BLaER1 treated with 17β-estradiol and CSF1 and Interleukin-3, amounts not matched to agents 10 nM and 100 nM (cell line): ENCODE measurements around the gene PKMYT1.

Experiments
- H3K27ac ChIP-seq, 11 experiments: shearing (Covaris generic); formaldehyde crosslinking; 2 replicates each; pipeline ENCODE4 v1.8.1; 2022
- H3K27me3 ChIP-seq, 11 experiments: shearing (Covaris generic); formaldehyde crosslinking; 2 replicates each; pipeline ENCODE4 v1.8.1; 2022
- H3K36me3 ChIP-seq, 11 experiments: shearing (Covaris generic); formaldehyde crosslinking; 2 replicates each; pipeline ENCODE4 v1.8.1; 2022
- H3K4me1 ChIP-seq, 10 experiments: shearing (Covaris generic); formaldehyde crosslinking; 2 replicates each; pipeline ENCODE4 v1.8.1; 2022
- H3K4me2 ChIP-seq, 11 experiments: shearing (Covaris generic); formaldehyde crosslinking; 2 replicates each; pipeline ENCODE4 v1.8.1; 2022
- H3K4me3 ChIP-seq, 10 experiments: shearing (Covaris generic); formaldehyde crosslinking; 2 replicates each; pipeline ENCODE4 v1.8.1; 2022
- H3K9ac ChIP-seq, 11 experiments: shearing (Covaris generic); formaldehyde crosslinking; 2 replicates each; pipeline ENCODE4 v1.8.1; 2022
- H3K9me3 ChIP-seq, 11 experiments: shearing (Covaris generic); formaldehyde crosslinking; replicated peaks in 1 of 11; 2 replicates each; pipeline ENCODE4 v1.8.1; 2022
- H4K20me1 ChIP-seq, 11 experiments: shearing (Covaris generic); formaldehyde crosslinking; 2 replicates each; pipeline ENCODE4 v1.8.1; 2022
- Cebpa-rat ChIP-seq, 11 experiments: shearing (Covaris generic); IDR thresholded peaks; 2 replicates each; pipeline ENCODE4 v1.8.1; 2022

Gene PKMYT1

DNA sequence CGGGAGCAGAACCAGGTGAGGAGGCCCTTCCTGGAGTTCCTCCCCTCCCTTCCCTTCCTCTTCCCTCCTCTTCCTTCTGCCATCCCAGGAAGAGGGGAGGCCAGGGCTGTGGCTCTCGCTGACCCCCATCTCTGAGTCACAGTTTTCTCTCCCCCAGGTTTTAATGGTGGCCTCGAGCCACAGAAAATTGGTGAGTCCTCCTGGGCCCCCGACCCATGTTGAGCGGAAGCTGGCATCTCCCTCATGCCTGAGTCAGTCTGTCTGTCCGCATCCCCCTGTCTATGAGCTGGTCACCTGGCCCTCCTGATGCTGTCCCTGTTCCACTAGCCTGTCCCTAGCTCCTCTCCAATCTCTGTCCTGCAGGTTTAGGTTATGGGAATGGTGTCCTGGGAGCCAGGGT, 19.7 kb upstream of the PKMYT1 start:
- H3K27ac ChIP-seq, result no peak overlapping the region
- TF ChIP-seq Cebpa-rat (IDR thresholded peaks at IDR 0.05), result no peak

DNA sequence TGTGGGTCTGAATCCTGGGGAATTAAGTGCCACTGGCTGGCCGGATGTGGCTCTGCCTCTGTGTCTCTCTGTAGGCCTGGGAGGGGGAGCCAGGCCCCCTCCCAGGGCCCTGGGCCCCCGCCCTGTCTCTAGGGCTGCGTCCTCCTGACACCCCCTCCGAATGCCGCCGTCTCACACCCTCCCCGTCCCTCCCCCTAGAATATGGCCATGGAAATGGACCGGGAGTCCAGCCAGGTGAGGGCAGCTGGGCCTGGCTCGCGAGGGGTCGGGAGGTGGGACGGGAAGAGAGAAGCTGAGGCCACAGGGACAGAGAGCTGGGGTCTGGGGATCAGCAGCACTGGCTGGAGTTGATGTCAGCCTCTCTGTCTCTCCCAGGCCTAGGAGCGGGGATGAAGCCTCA, 16.1 kb upstream of the PKMYT1 start:
- Histone ChIP-seq H3K4me2 (no peak overlapping the region), H4K20me1 (peaks cover 0 to 43% (median 0%) of the 10 kb centered on the region in 11 experiments; a peak in 5 of 22 replicates), H3K36me3 (no peaks in the 10 kb centered on the region), H3K9me3 (no peaks in the 10 kb centered on the region), H3K9ac (no peak overlapping the region), H3K27me3 (peaks cover 51 to 87% (median 68%) of the 10 kb centered on the region in 11 experiments), H3K27ac (no peak overlapping the region), H3K4me3 (no peak overlapping the region), H3K4me1 (peaks cover 0 to 2% (median 0%) of the 10 kb centered on the region in 10 experiments; a peak in 2 of 20 replicates)
- no peak for TF ChIP-seq Cebpa-rat (IDR thresholded peaks at IDR 0.05)

More for the DNA sequence above, 19.7 kb upstream of the PKMYT1 start:
- H3K36me3 ChIP-seq, result no peaks in the 10 kb centered on the region
- peak overlapping the region in 1 of 11 experiments; percentile 10; a peak in 1 of 22 replicates for H3K4me2 ChIP-seq
- H4K20me1 ChIP-seq, result peaks cover 0 to 43% (median 0%) of the 10 kb centered on the region in 11 experiments; a peak in 5 of 22 replicates
- H3K9me3 ChIP-seq, result no peaks in the 10 kb centered on the region
- H3K27me3 ChIP-seq, result peaks cover 60 to 97% (median 91%) of the 10 kb centered on the region in 11 experiments
- no peak overlapping the region for H3K9ac ChIP-seq
- no peak overlapping the region for H3K4me3 ChIP-seq
- H3K4me1 ChIP-seq, result peaks cover 0 to 16% (median 3%) of the 10 kb centered on the region in 10 experiments; a peak in 13 of 20 replicates

DNA sequence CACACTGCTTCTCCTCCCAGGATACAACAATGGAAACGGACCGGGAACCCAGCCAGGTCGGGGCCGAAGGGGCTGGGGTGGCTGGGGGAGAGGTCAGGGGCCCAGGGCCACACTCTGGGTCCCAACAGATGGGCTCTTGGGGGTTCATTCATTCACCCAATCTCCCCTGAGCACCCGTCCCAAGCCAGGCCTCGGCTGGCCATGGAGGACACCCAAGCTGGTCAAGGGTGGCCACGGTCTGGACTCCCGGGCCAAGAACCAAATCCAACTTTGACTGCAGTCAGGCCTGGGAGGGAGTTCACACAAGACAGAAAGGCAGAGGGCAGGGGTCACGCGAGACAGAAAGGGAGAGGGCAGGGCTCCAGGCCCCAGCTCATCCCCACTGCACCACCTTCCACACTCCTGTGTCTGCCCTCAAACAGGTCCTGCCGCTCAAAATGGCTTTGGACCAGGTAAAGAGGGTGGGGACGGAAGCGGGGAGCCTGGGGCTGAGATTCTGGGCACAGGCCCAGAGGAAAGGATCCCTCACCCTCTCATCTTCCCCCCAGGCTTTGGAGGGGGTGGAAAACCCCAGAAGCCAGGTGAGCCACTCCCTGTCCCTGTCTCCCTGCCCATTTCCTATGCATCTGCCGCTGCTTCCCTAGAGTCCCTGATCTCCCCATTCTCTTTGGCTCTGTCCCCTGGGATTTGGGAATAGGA, 12.3 kb upstream of the PKMYT1 start:
- Histone ChIP-seq H3K4me1 (peaks cover 0 to under 1% (median 0%) of the 10 kb centered on the region in 10 experiments; a peak in 1 of 20 replicates), H3K9me3 (no peaks in the 10 kb centered on the region), H3K27ac (no peak overlapping the region), H3K4me3 (no peak overlapping the region), H3K9ac (no peak overlapping the region), H3K36me3 (no peaks in the 10 kb centered on the region), H4K20me1 (peaks cover 0 to 29% (median 0%) of the 10 kb centered on the region in 11 experiments; a peak in 4 of 22 replicates), H3K4me2 (no peak overlapping the region), H3K27me3 (peaks cover 28 to 79% (median 50%) of the 10 kb centered on the region in 11 experiments)
- TF ChIP-seq Cebpa-rat (IDR thresholded peaks at IDR 0.05), result no peak

DNA sequence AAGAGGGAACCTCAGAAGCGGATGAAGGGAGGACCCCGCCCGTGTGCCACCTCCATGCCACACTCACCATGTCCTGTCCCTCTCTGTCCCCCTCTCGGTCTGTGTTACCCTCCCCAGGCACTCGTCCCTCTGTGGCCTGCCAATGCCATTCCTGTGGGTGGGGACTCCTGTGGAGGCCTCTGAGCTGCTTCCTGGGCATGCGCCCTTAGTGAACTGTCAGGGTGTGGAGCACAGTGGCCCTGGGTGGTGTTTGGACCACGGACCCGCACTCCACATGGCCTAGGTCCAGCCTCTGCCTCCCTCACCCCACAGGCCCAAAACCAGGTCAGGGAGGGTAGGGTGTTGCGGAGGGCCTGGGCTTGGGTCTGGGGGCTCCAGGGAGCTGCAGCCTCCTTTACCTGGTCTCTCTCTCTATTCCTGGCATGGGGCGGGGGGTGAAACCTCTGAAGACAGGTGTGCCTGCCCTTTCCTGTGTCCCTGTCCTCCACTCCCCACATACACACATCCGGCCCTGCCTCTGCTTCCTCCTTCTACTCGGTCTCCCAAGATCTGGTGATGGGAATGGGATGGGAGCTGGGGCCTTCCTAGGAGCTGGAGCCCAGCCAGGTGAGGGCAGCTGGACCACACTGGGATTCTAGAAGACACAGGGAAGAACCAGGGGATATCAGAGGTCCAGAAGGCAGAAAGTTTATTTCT, 11.5 kb upstream of the PKMYT1 start:
- H3K9ac ChIP-seq, result no peak overlapping the region
- H3K4me2 ChIP-seq, result no peak overlapping the region
- H3K27ac ChIP-seq, result no peak overlapping the region
- peaks cover 20 to 71% (median 42%) of the 10 kb centered on the region in 11 experiments for H3K27me3 ChIP-seq
- H3K9me3 ChIP-seq, result no peaks in the 10 kb centered on the region
- H4K20me1 ChIP-seq, result peaks cover 0 to 20% (median 0%) of the 10 kb centered on the region in 11 experiments; a peak in 4 of 22 replicates
- no peak overlapping the region for H3K4me3 ChIP-seq
- H3K36me3 ChIP-seq, result no peaks in the 10 kb centered on the region
- no peak for TF ChIP-seq Cebpa-rat (IDR thresholded peaks at IDR 0.05)
- H3K4me1 ChIP-seq, result peaks cover 0 to 9% (median under 1%) of the 10 kb centered on the region in 10 experiments; a peak in 7 of 20 replicates

DNA sequence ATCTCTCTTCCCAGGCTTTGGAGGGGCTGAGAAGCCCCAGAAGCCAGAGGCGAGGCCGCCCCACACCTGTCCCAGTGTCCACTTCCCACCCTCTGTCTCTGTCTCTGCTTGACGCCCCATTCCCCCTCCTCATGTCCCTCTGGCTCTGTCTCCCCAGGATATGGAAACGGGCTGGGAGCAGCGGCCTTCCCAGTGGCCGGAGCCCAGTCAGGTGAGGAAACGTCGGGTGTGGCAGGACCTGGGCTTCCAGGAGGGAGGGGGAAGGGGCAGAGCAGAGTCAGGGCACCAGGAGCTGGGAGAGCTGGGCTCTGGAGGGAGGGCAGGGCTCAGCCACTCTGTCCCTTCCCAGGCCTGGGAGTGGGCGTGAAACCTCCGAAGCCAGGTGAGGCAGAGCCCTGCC, 10.6 kb upstream of the PKMYT1 start:
- H3K4me3 ChIP-seq, result no peak overlapping the region
- H3K27ac ChIP-seq, result no peak overlapping the region
- no peaks in the 10 kb centered on the region for H3K9me3 ChIP-seq
- H3K36me3 ChIP-seq, result no peaks in the 10 kb centered on the region
- peaks cover 0 to 14% (median 0%) of the 10 kb centered on the region in 11 experiments; a peak in 3 of 22 replicates for H4K20me1 ChIP-seq
- H3K4me2 ChIP-seq, result no peak overlapping the region
- H3K27me3 ChIP-seq, result peaks cover 13 to 63% (median 34%) of the 10 kb centered on the region in 11 experiments; a peak in 21 of 22 replicates
- H3K4me1 ChIP-seq, result peaks cover 0 to 15% (median 3%) of the 10 kb centered on the region in 10 experiments; a peak in 7 of 20 replicates
- no peak overlapping the region for H3K9ac ChIP-seq
- TF ChIP-seq Cebpa-rat (IDR thresholded peaks at IDR 0.05), result no peak

DNA sequence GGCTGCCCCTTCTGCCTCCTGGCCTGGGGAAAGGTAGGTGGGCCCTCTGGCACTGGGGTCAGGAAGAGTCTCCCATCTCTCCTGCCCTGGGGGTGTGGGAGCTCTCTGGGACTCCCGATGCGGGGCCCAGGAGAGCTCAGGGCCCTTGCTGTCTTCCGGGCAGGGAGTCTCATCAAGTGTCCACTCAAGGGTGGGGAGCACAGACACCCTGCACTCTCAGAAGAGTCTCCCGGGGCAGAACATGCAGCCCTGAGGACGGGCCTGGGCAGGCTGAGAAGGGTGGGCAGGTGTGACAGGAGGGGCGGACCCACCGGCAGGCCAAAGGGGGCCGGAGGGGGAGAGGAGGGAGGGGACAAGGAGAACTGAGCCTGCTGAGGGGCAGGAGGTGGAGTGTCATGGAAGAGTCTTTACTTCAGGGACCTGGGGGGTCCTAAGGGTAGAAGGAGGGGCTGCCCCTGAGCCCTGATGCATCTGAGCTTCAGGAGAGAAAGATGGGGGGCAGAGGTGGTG, 8.4 kb upstream of the PKMYT1 start:
- Histone ChIP-seq H3K4me2 (no peak overlapping the region), H3K27ac (no peak overlapping the region), H3K4me1 (peaks cover 5 to 20% (median 11%) of the 10 kb centered on the region in 10 experiments; a peak in 19 of 20 replicates), H3K9ac (peak overlapping the region in 1 of 11 experiments; percentile 24; a peak in 1 of 22 replicates), H3K9me3 (no peaks in the 10 kb centered on the region), H3K36me3 (no peaks in the 10 kb centered on the region), H3K4me3 (no peak overlapping the region), H4K20me1 (peaks cover 0 to 14% (median 0%) of the 10 kb centered on the region in 11 experiments; a peak in 5 of 22 replicates), H3K27me3 (peaks cover 13 to 50% (median 25%) of the 10 kb centered on the region in 11 experiments; a peak in 20 of 22 replicates)
- no peak for TF ChIP-seq Cebpa-rat (IDR thresholded peaks at IDR 0.05)

DNA sequence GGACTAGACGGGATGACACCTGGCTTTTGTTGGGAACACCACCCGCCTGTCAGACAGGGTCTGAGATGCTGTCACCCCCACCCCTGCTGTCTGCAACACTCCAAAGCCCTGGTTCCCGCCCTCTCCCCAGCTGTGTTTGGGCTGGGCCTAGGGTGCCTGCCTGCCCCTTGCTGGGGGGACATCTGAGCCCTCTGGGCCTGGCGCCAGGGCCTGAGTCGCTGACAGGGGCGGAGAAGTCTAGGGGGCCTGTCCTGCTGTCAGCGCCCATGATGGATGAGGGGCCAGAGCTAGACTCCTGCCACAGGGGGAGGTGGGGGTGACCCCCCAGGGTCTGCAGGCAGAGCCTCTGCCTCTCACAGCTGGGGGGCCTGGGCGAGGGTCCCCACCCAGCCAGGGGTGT, 7.6 kb upstream of the PKMYT1 start:
- Histone ChIP-seq H3K9me3 (no peaks in the 10 kb centered on the region), H3K27me3 (peaks cover 13 to 41% (median 24%) of the 10 kb centered on the region in 11 experiments; a peak in 20 of 22 replicates), H4K20me1 (peaks cover 0 to 14% (median 0%) of the 10 kb centered on the region in 11 experiments; a peak in 5 of 22 replicates), H3K4me2 (no peak overlapping the region), H3K4me3 (no peak overlapping the region), H3K4me1 (peaks cover 10 to 28% (median 19%) of the 10 kb centered on the region in 10 experiments; a peak in 19 of 20 replicates), H3K9ac (peak overlapping the region in 2 of 11 experiments; percentile 13 to 30; a peak in 2 of 22 replicates), H3K27ac (no peak overlapping the region), H3K36me3 (no peaks in the 10 kb centered on the region)
- TF ChIP-seq Cebpa-rat (IDR thresholded peaks at IDR 0.05), result no peak

DNA sequence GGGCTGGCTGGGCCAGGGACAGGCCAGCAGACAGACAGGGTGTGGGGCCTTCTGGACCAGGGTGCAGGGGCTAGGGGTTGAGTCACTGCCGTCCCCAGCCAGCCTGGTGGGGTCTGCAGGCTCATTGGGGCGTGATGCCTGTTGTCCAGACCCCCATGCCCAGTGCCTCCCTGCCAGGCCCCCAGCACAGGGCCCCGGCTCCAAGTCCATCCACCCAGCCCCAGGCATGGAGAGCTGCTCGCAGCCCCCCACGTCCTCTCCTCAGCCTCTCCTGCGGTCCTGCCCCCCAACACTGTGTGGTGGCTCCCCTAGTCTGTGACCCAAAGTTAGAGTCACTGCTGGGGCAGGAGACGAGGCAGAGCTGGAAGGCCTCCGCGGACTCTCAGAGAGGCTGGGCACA, 7.0 kb upstream of the PKMYT1 start:
- Histone ChIP-seq H3K4me2 (peak overlapping the region in 4 of 11 experiments; percentile 10 to 37 (median 20); a peak in 3 of 22 replicates), H3K27me3 (peaks cover 13 to 38% (median 24%) of the 10 kb centered on the region in 11 experiments; a peak in 20 of 22 replicates), H3K36me3 (no peaks in the 10 kb centered on the region), H3K4me3 (no peak overlapping the region), H3K4me1 (peaks cover 14 to 33% (median 25%) of the 10 kb centered on the region in 10 experiments; a peak in 19 of 20 replicates), H3K9me3 (no peaks in the 10 kb centered on the region), H3K9ac (peak overlapping the region in 3 of 11 experiments; percentile 10 to 19 (median 13); a peak in 2 of 22 replicates), H3K27ac (no peak overlapping the region), H4K20me1 (peaks cover 0 to 14% (median 0%) of the 10 kb centered on the region in 11 experiments; a peak in 5 of 22 replicates)
- no peak for TF ChIP-seq Cebpa-rat (IDR thresholded peaks at IDR 0.05)
